Loucy (cell line): ENCODE results near the gene CTBP2.
"Not testable (repeated sequence)": the region's sequence is repeated elsewhere in the genome, so short reads cannot be mapped to it uniquely, and the experiment has no call there.

Experiments used
- H2AFZ ChIP-seq: fragments of 200-600 bp; sonication (generic); 2 replicates; pipeline ENCODE4 v1.6.0; 2016; ENCODE audit warnings: antibody characterized with exemption, mild to moderate bottlenecking, low read length, moderate library complexity
- H3F3A ChIP-seq: fragments of 200-600 bp; 2 replicates; pipeline ENCODE4 v1.6.0; 2016; ENCODE audit warnings: antibody characterized with exemption, low read depth, mild to moderate bottlenecking
- H3K27me3 ChIP-seq: fragments of 200-600 bp; sonication (generic); 2 replicates; pipeline ENCODE4 v1.6.1; 2014; ENCODE audit warnings: low read length, mild to moderate bottlenecking; ENCODE audit not compliant: insufficient read depth, poor library complexity, severe bottlenecking
- H3K36me3 ChIP-seq: fragments of 200-600 bp; sonication (generic); 2 replicates; pipeline ENCODE4 v1.6.1; 2016; ENCODE audit warnings: low read length; ENCODE audit not compliant: insufficient read depth
- H3K4me1 ChIP-seq: fragments of 200-600 bp; sonication (generic); 2 replicates; pipeline ENCODE4 v1.5.1; 2014; ENCODE audit warnings: low read length, mild to moderate bottlenecking; ENCODE audit not compliant: insufficient read depth, poor library complexity, severe bottlenecking
- H3K4me2 ChIP-seq: fragments of 200-600 bp; sonication (generic); 2 replicates; pipeline ENCODE4 v1.6.0; 2014; ENCODE audit warnings: antibody characterized with exemption, low read length, low read depth, mild to moderate bottlenecking; ENCODE audit not compliant: poor library complexity, severe bottlenecking
- H3K4me3 ChIP-seq: fragments of 200-600 bp; sonication (generic); 2 replicates; pipeline ENCODE4 v1.5.1; 2014; ENCODE audit warnings: low read length, mild to moderate bottlenecking, mixed read lengths; ENCODE audit not compliant: poor library complexity, severe bottlenecking
- H3K79me2 ChIP-seq: fragments of 200-600 bp; sonication (generic); 2 replicates; pipeline ENCODE4 v1.6.1; 2014; ENCODE audit warnings: low read length; ENCODE audit not compliant: insufficient read depth
- H3K9ac ChIP-seq: fragments of 200-600 bp; sonication (generic); 2 replicates; pipeline ENCODE4 v1.6.0; 2014; ENCODE audit warnings: mild to moderate bottlenecking, low read depth, low read length, moderate library complexity; ENCODE audit not compliant: poor library complexity, severe bottlenecking
- H3K9me2 ChIP-seq: fragments of 200-600 bp; sonication (generic); replicated peaks from 2 replicates; pipeline ENCODE4 v1.6.1; 2016; ENCODE audit warnings: low read depth, low read length, mixed read lengths
- H3K9me3 ChIP-seq: fragments of 200-600 bp; sonication (generic); 2 replicates; pipeline ENCODE4 v1.6.1; 2014; ENCODE audit warnings: mild to moderate bottlenecking, antibody characterized with exemption, low read length, low read depth; ENCODE audit not compliant: insufficient read depth
- H4K20me1 ChIP-seq: fragments of 200-600 bp; sonication (generic); 2 replicates; pipeline ENCODE4 v1.6.0; 2014; ENCODE audit warnings: antibody characterized with exemption, low read length, mild to moderate bottlenecking; ENCODE audit not compliant: insufficient read depth, poor library complexity, severe bottlenecking
- CTCF ChIP-seq: fragments of 200-600 bp; sonication (generic); conservative IDR thresholded peaks from 2 replicates; pipeline ENCODE4 v1.5.1; 2014; ENCODE audit warnings: mild to moderate bottlenecking, antibody characterized with exemption, low read length
- EZH2phosphoT487 ChIP-seq: fragments of 200-600 bp; IDR thresholded peaks from 2 replicates; pipeline ENCODE4 v1.6.1; 2018; ENCODE audit warnings: antibody characterized with exemption, mild to moderate bottlenecking, moderate library complexity, borderline replicate concordance

The CTBP2 gene

GRCh38 chr10:125186431-125187170 is 26.2 kb upstream of the CTBP2 start:
- Histone ChIP-seq H3F3A (no peaks in the 10 kb centered on the region), H3K4me3 (no peak overlapping the region), H3K9me3 (no peaks in the 10 kb centered on the region; the same call in 1 of the 2 replicates), H3K79me2 (no peaks in the 10 kb centered on the region), H4K20me1 (no peaks in the 10 kb centered on the region), H2AFZ (no peak overlapping the region), H3K9ac (no peak overlapping the region), H3K36me3 (no peaks in the 10 kb centered on the region), H3K27me3 (no peaks in the 10 kb centered on the region), H3K4me1 (no peaks in the 10 kb centered on the region), H3K9me2 (no peaks in the 10 kb centered on the region), H3K4me2 (no peak overlapping the region)
- TF ChIP-seq CTCF (no peak), EZH2phosphoT487 (no peak)

- not testable (repeated sequence) for H3K4me1 ChIP-seq
These were observed 18.7 kb upstream of the CTBP2 start for GRCh38 chr10:125179107-125179506.

GRCh38 chr10:125177641-125178640 is 17.6 kb upstream of the CTBP2 start:
- no peak overlapping the region for H3K4me2 ChIP-seq

More at GRCh38 chr10:125179107-125179506, 18.7 kb upstream of the CTBP2 start:
- not testable (repeated sequence) for H3K9ac ChIP-seq, H2AFZ ChIP-seq, H3K4me3 ChIP-seq, H4K20me1 ChIP-seq, H3K4me2 ChIP-seq, H3F3A ChIP-seq, H3K36me3 ChIP-seq, H3K9me2 ChIP-seq, H3K27me3 ChIP-seq, H3K9me3 ChIP-seq, H3K79me2 ChIP-seq

More at GRCh38 chr10:125177641-125178640, 17.6 kb upstream of the CTBP2 start:
- Histone ChIP-seq H3K4me1 (no peaks in the 10 kb centered on the region), H4K20me1 (no peaks in the 10 kb centered on the region), H3F3A (no peaks in the 10 kb centered on the region), H3K9me2 (no peaks in the 10 kb centered on the region; the same call in 1 of the 2 replicates), H3K4me3 (no peak overlapping the region), H3K9ac (no peak overlapping the region), H3K9me3 (no peaks in the 10 kb centered on the region), H3K79me2 (no peaks in the 10 kb centered on the region), H3K36me3 (no peaks in the 10 kb centered on the region), H3K27me3 (no peaks in the 10 kb centered on the region), H2AFZ (no peak overlapping the region)
- TF ChIP-seq EZH2phosphoT487 (no peak), CTCF (no peak)
